Suprapubic skin (tissue), 4 donors: ENCODE measurements around the gene INTS6.

ENCODE experiments used
- CTCF ChIP-seq, 2 donors: fragments of 200-600 bp in 1 of 2; fragments of 450-650 bp in 1 of 2; sonication (generic) in 1 of 2; IDR thresholded peaks; one replicate each; pipeline ENCODE4 v1.5.1; 2016 to 2019; ENCODE audit warnings: antibody characterized with exemption in 2 of 2, mild to moderate bottlenecking in 1 of 2, moderate library complexity in 1 of 2
- EP300 ChIP-seq: sonication (generic); formaldehyde crosslinking; IDR thresholded peaks from one replicate; pipeline ENCODE4 v1.6.1; 2017; ENCODE audit warnings: antibody characterized with exemption
- POLR2A ChIP-seq, 2 donors: fragments of 450-650 bp; IDR thresholded peaks; one replicate each; pipeline ENCODE4 v1.6.1; 2017; ENCODE audit warnings: antibody characterized with exemption in 2 of 2, mild to moderate bottlenecking in 2 of 2, moderate library complexity in 2 of 2
- POLR2AphosphoS5 ChIP-seq, 3 donors: sonication (generic); formaldehyde crosslinking; IDR thresholded peaks; one replicate each; pipeline ENCODE4 v1.6.1; 2017; ENCODE audit warnings: antibody characterized with exemption in 3 of 3

GRCh38 chr13:51412431-51412830, 40.4 kb downstream of the INTS6 start:
- TF ChIP-seq EP300 = no peak
- TF ChIP-seq POLR2A (IDR thresholded peaks at IDR 0.05) = no peak
- no peak for TF ChIP-seq CTCF (IDR thresholded peaks at IDR 0.05)
- no peak for TF ChIP-seq POLR2AphosphoS5 (IDR thresholded peaks at IDR 0.05)
